ENCODE data around the gene RNMT.

The RNMT gene

GRCh38 chr18:13801260-13801601 lies 74.8 kb downstream of the RNMT start:
- no peak overlapping the region for H3K4me3 ChIP-seq (ENCODE audit: low read depth, low read length)

GRCh38 chr18:13804305-13804704 lies 77.8 kb downstream of the RNMT start:
- no peak overlapping the region for H3K4me3 ChIP-seq (ENCODE audit: low read depth, low read length)
- no peak for TF ChIP-seq CTCF (IDR thresholded peaks at IDR 0.05; ENCODE audit: low read depth, low read length)

More at GRCh38 chr18:13801260-13801601, 74.8 kb downstream of the RNMT start:
- no peak for TF ChIP-seq CTCF (IDR thresholded peaks at IDR 0.05; ENCODE audit: low read depth, low read length)

GRCh38 chr18:13808294-13809042 lies 82.0 kb downstream of the RNMT start:
- no peak overlapping the region for H3K4me3 ChIP-seq (ENCODE audit: low read depth, low read length)

GRCh38 chr18:13809043-13809430 lies 82.6 kb downstream of the RNMT start:
- TF ChIP-seq CTCF (IDR thresholded peaks at IDR 0.05; ENCODE audit: low read depth, low read length): no peak
- no peak overlapping the region for H3K4me3 ChIP-seq (ENCODE audit: low read depth, low read length)

More at GRCh38 chr18:13808294-13809042, 82.0 kb downstream of the RNMT start:
- TF ChIP-seq CTCF (IDR thresholded peaks at IDR 0.05; ENCODE audit: low read depth, low read length): no peak

- H3K4me3 ChIP-seq (ENCODE audit: low read depth, low read length): no peak overlapping the region
- TF ChIP-seq CTCF (IDR thresholded peaks at IDR 0.05; ENCODE audit: low read depth, low read length): no peak
Measured at GRCh38 chr18:13809531-13810255, 83.2 kb downstream of the RNMT start.

- H3K4me3 ChIP-seq (ENCODE audit: low read depth, low read length): no peak overlapping the region
- TF ChIP-seq CTCF (IDR thresholded peaks at IDR 0.05; ENCODE audit: low read depth, low read length): no peak
Measured at GRCh38 chr18:13810950-13811485, 84.5 kb downstream of the RNMT start.

GRCh38 chr18:13811993-13812392 lies 85.5 kb downstream of the RNMT start:
- peak; percentile 23; the same call in 1 of the 2 replicates for TF ChIP-seq CTCF (IDR thresholded peaks at IDR 0.05; ENCODE audit: low read depth, low read length)
- no peak overlapping the region for H3K4me3 ChIP-seq (ENCODE audit: low read depth, low read length)

Measured in WI38 (cell line).